GM23248 (cell line): ENCODE results near the gene KIF2A. TPM values are rescaled to one million over a fixed set of nuclear protein-coding genes. Genes with fewer than 3 reads are reported as not detected.

Experiments used
- DNase-seq: peaks from one replicate; pipeline ENCODE4 v3.0.0-alpha.2; 2015
- H2AFZ ChIP-seq: fragments of 200-600 bp; sonication (generic); 2 replicates; pipeline ENCODE4 v1.6.1; 2016; ENCODE audit warnings: antibody characterized with exemption
- H3F3A ChIP-seq: fragments of 200-600 bp; sonication (generic); 2 replicates; pipeline ENCODE4 v1.6.1; 2016; ENCODE audit warnings: mild to moderate bottlenecking, antibody characterized with exemption, mixed run types; ENCODE audit not compliant: insufficient read depth
- H3K27ac ChIP-seq: fragments of 200-600 bp; sonication (generic); 2 replicates; pipeline ENCODE4 v1.5.1; 2016; ENCODE audit warnings: mild to moderate bottlenecking
- H3K27me3 ChIP-seq: fragments of 200-600 bp; sonication (generic); replicated peaks from 2 replicates; pipeline ENCODE4 v1.6.1; 2016; ENCODE audit warnings: mild to moderate bottlenecking; ENCODE audit not compliant: insufficient read depth
- H3K36me3 ChIP-seq: fragments of 200-600 bp; sonication (generic); 2 replicates; pipeline ENCODE4 v1.6.1; 2016; ENCODE audit warnings: low read depth, mild to moderate bottlenecking
- H3K4me1 ChIP-seq: fragments of 200-600 bp; sonication (generic); 2 replicates; pipeline ENCODE4 v1.6.1; 2016; ENCODE audit warnings: mild to moderate bottlenecking; ENCODE audit not compliant: insufficient read depth
- H3K4me2 ChIP-seq: fragments of 200-600 bp; sonication (generic); one replicate; pipeline ENCODE4 v1.6.1; 2016; ENCODE audit warnings: mild to moderate bottlenecking; ENCODE audit not compliant: unreplicated experiment
- H3K4me3 ChIP-seq: fragments of 200-600 bp; sonication (generic); 2 replicates; pipeline ENCODE4 v1.5.1; 2016; ENCODE audit warnings: mild to moderate bottlenecking
- H3K79me2 ChIP-seq: fragments of 200-600 bp; sonication (generic); 2 replicates; pipeline ENCODE4 v1.6.1; 2016; ENCODE audit warnings: mild to moderate bottlenecking; ENCODE audit not compliant: insufficient read depth
- H3K9ac ChIP-seq: fragments of 200-600 bp; sonication (generic); 2 replicates; pipeline ENCODE4 v1.6.1; 2016; ENCODE audit warnings: mild to moderate bottlenecking
- H3K9me2 ChIP-seq: fragments of 200-600 bp; sonication (generic); 2 replicates; pipeline ENCODE4 v1.6.1; 2016; ENCODE audit warnings: mixed run types, mild to moderate bottlenecking, moderate library complexity; ENCODE audit not compliant: insufficient read depth
- H3K9me3 ChIP-seq: fragments of 200-600 bp; sonication (generic); one replicate; pipeline ENCODE4 v1.6.1; 2017; ENCODE audit warnings: low read depth
- H4K20me1 ChIP-seq: fragments of 200-600 bp; sonication (generic); 2 replicates; pipeline ENCODE4 v1.6.0; 2016; ENCODE audit not compliant: insufficient read depth
- EZH2 ChIP-seq: fragments of 200-600 bp; sonication (generic); IDR thresholded peaks from 2 replicates; pipeline ENCODE4 v1.6.1; 2018; ENCODE audit warnings: antibody characterized with exemption, mild to moderate bottlenecking; ENCODE audit not compliant: insufficient read depth, poor library complexity, severe bottlenecking
- EZH2phosphoT487 ChIP-seq: fragments of 200-600 bp; sonication (generic); IDR thresholded peaks from 2 replicates; pipeline ENCODE4 v1.6.1; 2018; ENCODE audit warnings: antibody characterized with exemption, moderate library complexity, mild to moderate bottlenecking, low read depth; ENCODE audit not compliant: insufficient read depth
- WGBS, 2 experiments: methylation state at CpG; one replicate each; pipeline ENCODE4 v1.1.6; 2015 to 2017; ENCODE audit warnings: low lambda C conversion rate in 2 of 2, low coverage in 1 of 2; ENCODE audit errors: missing lambda C conversion rate in 2 of 2; 5-methylcytosine and 5-hydroxymethylcytosine counted together
- in situ Hi-C: fragments of 300-500 bp; cut with MboI; formaldehyde crosslinking; loops from 2 replicates; pipeline ENCODE4 v1.15.0; 2020
- polyA plus RNA-seq: library from polyadenylated mRNA; unstranded; fragments of >200 nt; fragmentation: Nextera tagmentation; extraction: Ambion mirVana; gene quantifications from 2 replicates; pipeline ENCODE4 v1.2.1, GENCODE V29; 2016
- total RNA-seq: library from RNA; depleted of rRNA; stranded (reverse); fragments of >200 nt; shearing (Covaris generic); gene quantifications from 2 replicates; pipeline ENCODE4 v1.2.3, GENCODE V29; 2014

KIF2A gene
- total and polyA plus RNA-seq, 2 experiments from 2014 or later = 38.2 to 40.0 TPM

- TF ChIP-seq EZH2 = no peak
- TF ChIP-seq EZH2phosphoT487 = no peak
- in situ Hi-C loops = no loop called here
- H3F3A ChIP-seq = no peaks in the 10 kb centered on the region
- 29 to 50% methylated on average over 1 of the region's 1 CpG for WGBS, 2 experiments
- peaks cover 10% of the 10 kb centered on the region; the same call in 1 of the 2 replicates for H3K27me3 ChIP-seq
- H3K4me1 ChIP-seq = no peaks in the 10 kb centered on the region
- no peaks in the 10 kb centered on the region for H3K36me3 ChIP-seq
- no peaks in the 10 kb centered on the region for H3K9me3 ChIP-seq
- H3K4me3 ChIP-seq = no peak overlapping the region
- no peak for DNase-seq
- H3K9ac ChIP-seq = no peak overlapping the region
- H4K20me1 ChIP-seq = no peaks in the 10 kb centered on the region
- no peaks in the 10 kb centered on the region for H3K9me2 ChIP-seq
- no peak overlapping the region for H3K4me2 ChIP-seq
- no peaks in the 10 kb centered on the region for H3K79me2 ChIP-seq
- no peak overlapping the region for H3K27ac ChIP-seq
- no peak overlapping the region for H2AFZ ChIP-seq
These were observed 34.6 kb upstream of the KIF2A start for GRCh38 chr5:62271370-62271769.

- no peak overlapping the region for H3K4me2 ChIP-seq
- H3K9ac ChIP-seq = no peak overlapping the region
- peaks cover 10% of the 10 kb centered on the region; the same call in 1 of the 2 replicates for H3K27me3 ChIP-seq
- no peaks in the 10 kb centered on the region for H3K9me3 ChIP-seq
- WGBS, 2 experiments = 45 to 46% methylated on average over 3 of the region's 3 CpGs
- TF ChIP-seq EZH2phosphoT487 (no peak), EZH2 (no peak)
- no peak overlapping the region for H3K27ac ChIP-seq
- H4K20me1 ChIP-seq = no peaks in the 10 kb centered on the region
- no peaks in the 10 kb centered on the region; the same call in 1 of the 2 replicates for H3K4me1 ChIP-seq
- in situ Hi-C loops = no loop called here
- no peak for DNase-seq
- no peak overlapping the region for H3K4me3 ChIP-seq
- H2AFZ ChIP-seq = no peak overlapping the region
- H3K36me3 ChIP-seq = no peaks in the 10 kb centered on the region
- no peaks in the 10 kb centered on the region for H3K9me2 ChIP-seq
- no peaks in the 10 kb centered on the region for H3F3A ChIP-seq
- H3K79me2 ChIP-seq = no peaks in the 10 kb centered on the region
These were observed 34.1 kb upstream of the KIF2A start for GRCh38 chr5:62271870-62272269.

- H2AFZ ChIP-seq = no peak overlapping the region
- no peak overlapping the region for H3K4me2 ChIP-seq
- H3K27me3 ChIP-seq = peaks cover 5% of the 10 kb centered on the region; the same call in 1 of the 2 replicates
- no peaks in the 10 kb centered on the region for H3K36me3 ChIP-seq
- in situ Hi-C loops = no loop called here
- no peaks in the 10 kb centered on the region; the same call in 1 of the 2 replicates for H3K4me1 ChIP-seq
- no peaks in the 10 kb centered on the region for H3K9me2 ChIP-seq
- no peak overlapping the region for H3K27ac ChIP-seq
- no peak for DNase-seq
- no peak overlapping the region for H3K9ac ChIP-seq
- no peaks in the 10 kb centered on the region for H3K9me3 ChIP-seq
- no peak overlapping the region for H3K4me3 ChIP-seq
- no peaks in the 10 kb centered on the region for H3K79me2 ChIP-seq
- no peak for TF ChIP-seq EZH2
- TF ChIP-seq EZH2phosphoT487 = no peak
- WGBS, 2 experiments = 93 to 96% methylated on average over 3 of the region's 3 CpGs
- no peaks in the 10 kb centered on the region for H3F3A ChIP-seq
- H4K20me1 ChIP-seq = no peaks in the 10 kb centered on the region
These were observed 32.3 kb upstream of the KIF2A start for GRCh38 chr5:62273687-62274086.

- Histone ChIP-seq H3K4me2 (no peak overlapping the region), H3F3A (no peaks in the 10 kb centered on the region), H2AFZ (no peak overlapping the region), H3K9me2 (no peaks in the 10 kb centered on the region), H3K4me1 (no peaks in the 10 kb centered on the region; the same call in 1 of the 2 replicates), H4K20me1 (no peaks in the 10 kb centered on the region), H3K9me3 (no peaks in the 10 kb centered on the region), H3K27ac (no peak overlapping the region), H3K9ac (no peak overlapping the region), H3K79me2 (no peaks in the 10 kb centered on the region), H3K27me3 (no peaks in the 10 kb centered on the region), H3K4me3 (no peak overlapping the region), H3K36me3 (no peaks in the 10 kb centered on the region)
- no peak for DNase-seq
- in situ Hi-C loops = no loop called here
- WGBS, 2 experiments = 91 to 100% methylated on average over 1 of the region's 1 CpG
- TF ChIP-seq EZH2phosphoT487 = no peak
- TF ChIP-seq EZH2 = no peak
These were observed 30.4 kb upstream of the KIF2A start for GRCh38 chr5:62275581-62275980.

- H3K9me2 ChIP-seq = no peaks in the 10 kb centered on the region
These were observed 24.6 kb upstream of the KIF2A start for GRCh38 chr5:62281411-62281810.

More at GRCh38 chr5:62281411-62281810, 24.6 kb upstream of the KIF2A start:
- Histone ChIP-seq H3K27ac (no peak overlapping the region), H3K79me2 (no peaks in the 10 kb centered on the region), H3F3A (no peaks in the 10 kb centered on the region), H3K9me3 (no peaks in the 10 kb centered on the region), H2AFZ (no peak overlapping the region), H3K4me3 (no peak overlapping the region), H3K36me3 (no peaks in the 10 kb centered on the region), H3K4me1 (no peaks in the 10 kb centered on the region; the same call in 1 of the 2 replicates), H3K27me3 (0 out of 2 replicates have a peak, but pooled peaks cover 4% of the 10 kb centered on the region), H4K20me1 (no peaks in the 10 kb centered on the region), H3K4me2 (no peak overlapping the region), H3K9ac (no peak overlapping the region)
- WGBS, 2 experiments = 44 to 51% methylated on average over 3 of the region's 3 CpGs
- TF ChIP-seq EZH2phosphoT487 = no peak
- TF ChIP-seq EZH2 = no peak
- in situ Hi-C loops = no loop called here
- no peak for DNase-seq
